H1 (cell line): ENCODE measurements around the gene BBS1. TPM values are rescaled to one million over a fixed set of nuclear protein-coding genes. Genes with fewer than 3 reads are reported as not detected.

ENCODE experiments used
- CTCF ChIA-PET: fragments of 300-600 bp; sonication (Branson Sonifier 250); formaldehyde crosslinking; loops from one replicate; lab custom pipeline; 2021; ENCODE audit not compliant: partially characterized antibody; lab: Charles Lee
- POLR2A ChIA-PET: fragments of 300-600 bp; sonication (Branson Sonifier 250); formaldehyde crosslinking; loops from one replicate; lab custom pipeline; 2021; ENCODE audit warnings: inconsistent platforms; ENCODE audit not compliant: partially characterized antibody; lab: Charles Lee
- DNase-seq, 2 experiments: peaks; one replicate each; pipeline versions ENCODE4 v3.0.0 to v3.0.0-alpha.2; 2010 to 2022; ENCODE audit warnings: low spot score in 2 of 2, low read depth in 1 of 2, mixed read lengths in 1 of 2
- FAIRE-seq: peaks from 2 replicates; lab custom pipeline; 2011; peaks lifted over from hg19 to GRCh38; lab: Jason Lieb, UNC
- H2AFZ ChIP-seq: 2 replicates; pipeline ENCODE4 v1.8.1; 2012; ENCODE audit warnings: low read length, inconsistent platforms
- H2AK5ac ChIP-seq: 2 replicates; pipeline ENCODE4 v1.6.1; 2013; ENCODE audit warnings: low read depth, low read length
- H2BK120ac ChIP-seq: replicated peaks from 2 replicates; pipeline ENCODE3; 2013; ENCODE audit warnings: low read depth, low read length, inconsistent platforms
- H2BK12ac ChIP-seq: 2 replicates; pipeline ENCODE4 v1.6.1; 2013; ENCODE audit warnings: low read depth, low read length
- H2BK15ac ChIP-seq: 2 replicates; pipeline ENCODE4 v1.6.1; 2013; ENCODE audit warnings: low read length
- H2BK20ac ChIP-seq: 2 replicates; pipeline ENCODE4 v1.6.1; 2013; ENCODE audit warnings: low read length
- H2BK5ac ChIP-seq: 2 replicates; pipeline ENCODE4 v1.6.1; 2013; ENCODE audit warnings: low read depth, low read length
- H3K14ac ChIP-seq: 2 replicates; pipeline ENCODE4 v1.6.1; 2013; ENCODE audit warnings: inconsistent platforms; ENCODE audit not compliant: insufficient read length
- H3K18ac ChIP-seq: 2 replicates; pipeline ENCODE4 v1.6.1; 2013; ENCODE audit warnings: low read length; ENCODE audit errors: extremely low read depth
- H3K23ac ChIP-seq: 2 replicates; pipeline ENCODE4 v1.6.1; 2013; ENCODE audit warnings: inconsistent platforms; ENCODE audit not compliant: insufficient read length
- H3K23me2 ChIP-seq: 2 replicates; pipeline ENCODE4 v1.6.1; 2013; ENCODE audit warnings: low read depth, low read length
- H3K27ac ChIP-seq: 2 replicates; pipeline ENCODE4 v1.6.1; 2011; ENCODE audit warnings: low read depth, low read length, inconsistent platforms
- H3K27me3 ChIP-seq, 4 experiments: replicated peaks in 1 of 4; 1 replicate in 1 of 4; 2 replicates in 3 of 4; pipeline versions ENCODE4 v1.6.1 to v1.8.1; 2011 to 2013; ENCODE audit warnings: low read length in 3 of 4, mild to moderate bottlenecking in 3 of 4, inconsistent platforms in 2 of 4, mixed read lengths in 2 of 4, moderate library complexity in 1 of 4; ENCODE audit not compliant: control insufficient read depth in 3 of 4, insufficient read depth in 3 of 4; ENCODE audit errors: extremely low read depth in 1 of 4
- H3K36me3 ChIP-seq, 4 experiments: 2 replicates each; pipeline versions ENCODE4 v1.6.1 to v1.8.1; 2011 to 2013; ENCODE audit warnings: mild to moderate bottlenecking in 4 of 4, low read length in 3 of 4, moderate library complexity in 2 of 4, control low read depth in 1 of 4, inconsistent platforms in 1 of 4; ENCODE audit not compliant: insufficient read depth in 4 of 4, control insufficient read depth in 2 of 4
- H3K4ac ChIP-seq: replicated peaks from 2 replicates; pipeline ENCODE3; 2013; ENCODE audit warnings: low read length, low read depth, mixed read lengths, inconsistent platforms; ENCODE audit not compliant: insufficient read length
- H3K4me1 ChIP-seq, 4 experiments: replicated peaks in 1 of 4; 1 replicate in 1 of 4; 2 replicates in 3 of 4; pipeline versions ENCODE4 v1.6.1 to v1.8.1; 2011 to 2013; ENCODE audit warnings: low read length in 3 of 4, inconsistent platforms in 2 of 4, mixed read lengths in 1 of 4; ENCODE audit not compliant: insufficient read depth in 4 of 4, control insufficient read depth in 3 of 4
- H3K4me2 ChIP-seq, 2 experiments: 2 replicates each; pipeline versions ENCODE4 v1.6.1 to v1.8.1; 2011 to 2013; ENCODE audit warnings: low read depth in 2 of 2, low read length in 2 of 2, control low read depth in 1 of 2, inconsistent platforms in 1 of 2, mild to moderate bottlenecking in 1 of 2; ENCODE audit not compliant: insufficient read depth in 1 of 2
- H3K4me3 ChIP-seq, 4 experiments: fragments of 200-600, 300-600 bp in 1 of 4; sonication (generic), shearing (Covaris generic), sonication (Bioruptor Twin) in 1 of 4; 2 replicates each; pipeline versions ENCODE4 v1.5.1 to v1.8.1; 2011 to 2016; ENCODE audit warnings: low read length in 4 of 4, low read depth in 3 of 4, control low read depth in 2 of 4, inconsistent platforms in 2 of 4, mild to moderate bottlenecking in 2 of 4, mixed read lengths in 1 of 4, moderate library complexity in 1 of 4; ENCODE audit not compliant: insufficient read depth in 2 of 4; ENCODE audit errors: extremely low read depth in 1 of 4
- H3K56ac ChIP-seq: replicated peaks from 2 replicates; pipeline ENCODE3; 2013; ENCODE audit warnings: low read depth, mild to moderate bottlenecking, mixed read lengths, low read length, inconsistent platforms; ENCODE audit not compliant: insufficient read length
- H3K79me1 ChIP-seq: 2 replicates; pipeline ENCODE4 v1.6.1; 2013; ENCODE audit warnings: low read depth, low read length, control low read depth
- H3K79me2 ChIP-seq, 2 experiments: 2 replicates each; pipeline versions ENCODE4 v1.6.1 to v1.8.1; 2012 to 2013; ENCODE audit warnings: low read length in 2 of 2, mild to moderate bottlenecking in 2 of 2, inconsistent platforms in 1 of 2; ENCODE audit not compliant: insufficient read depth in 2 of 2, control insufficient read depth in 1 of 2
- H3K9ac ChIP-seq, 4 experiments: replicated peaks in 1 of 4; 1 replicate in 1 of 4; 2 replicates in 3 of 4; pipeline versions ENCODE4 v1.6.1 to v1.8.1; 2011 to 2013; ENCODE audit warnings: low read depth in 3 of 4, low read length in 3 of 4, control low read depth in 2 of 4, mild to moderate bottlenecking in 2 of 4, moderate library complexity in 2 of 4, inconsistent platforms in 1 of 4; ENCODE audit errors: extremely low read depth in 1 of 4
- H3K9me3 ChIP-seq, 2 experiments: 2 replicates each; pipeline versions ENCODE4 v1.6.1 to v1.8.1; 2012 to 2013; ENCODE audit warnings: mild to moderate bottlenecking in 2 of 2, moderate library complexity in 2 of 2, control low read depth in 1 of 2, inconsistent platforms in 1 of 2, low read depth in 1 of 2, low read length in 1 of 2, mixed read lengths in 1 of 2; ENCODE audit not compliant: insufficient read depth in 2 of 2
- H4K20me1 ChIP-seq, 2 experiments: replicated peaks in 1 of 2; 2 replicates each; pipeline versions ENCODE3 to v1.8.1; 2011 to 2013; ENCODE audit warnings: inconsistent platforms in 2 of 2, low read length in 2 of 2, mild to moderate bottlenecking in 1 of 2; ENCODE audit not compliant: insufficient read depth in 2 of 2, control insufficient read depth in 1 of 2
- H4K5ac ChIP-seq: 2 replicates; pipeline ENCODE4 v1.6.1; 2013; ENCODE audit warnings: low read length, low read depth, mixed read lengths, inconsistent platforms; ENCODE audit not compliant: insufficient read length
- H4K8ac ChIP-seq: 2 replicates; pipeline ENCODE4 v1.8.0; 2013; ENCODE audit warnings: mild to moderate bottlenecking, moderate library complexity, low read length, inconsistent platforms; ENCODE audit not compliant: insufficient read depth; ENCODE audit errors: extremely low read depth
- H4K91ac ChIP-seq: replicated peaks from 2 replicates; pipeline ENCODE3; 2013; ENCODE audit warnings: low read length, mixed read lengths, inconsistent platforms; ENCODE audit not compliant: insufficient read length
- BACH1 ChIP-seq: IDR thresholded peaks from 2 replicates; pipeline ENCODE4 v1.6.1; 2012; ENCODE audit warnings: low read length, improper control_type of control experiment
- HDAC6 ChIP-seq: IDR thresholded peaks from one replicate; pipeline ENCODE4 v1.7.1; 2012; ENCODE audit warnings: low read depth, mild to moderate bottlenecking, inconsistent platforms, low read length, moderate library complexity
- JUND ChIP-seq: IDR thresholded peaks from 2 replicates; pipeline ENCODE4 v1.6.1; 2011; ENCODE audit warnings: mild to moderate bottlenecking, improper control_type of control experiment, low read length
- SIX5 ChIP-seq: IDR thresholded peaks from 2 replicates; pipeline ENCODE4 v1.6.1; 2011; ENCODE audit warnings: mild to moderate bottlenecking, low read depth, low read length
- SP4 ChIP-seq: IDR thresholded peaks from 2 replicates; pipeline ENCODE4 v1.6.1; 2012; ENCODE audit warnings: low read length, inconsistent platforms
- SUZ12 ChIP-seq: fragments of 200-600 bp; sonication (generic); IDR thresholded peaks from 2 replicates; pipeline ENCODE4 v1.6.1; 2012; ENCODE audit warnings: mild to moderate bottlenecking, inconsistent platforms, low read length, moderate library complexity, mixed read lengths
- TAF1 ChIP-seq: IDR thresholded peaks from 2 replicates; pipeline ENCODE4 v1.6.1; 2011; ENCODE audit warnings: mild to moderate bottlenecking, low read depth, low read length
- WGBS, 2 experiments: shearing (Covaris generic) in 1 of 2; methylation state at CpG; one replicate each; pipeline versions ENCODE4 v1.1.6 to v1.1.7; 2013 to 2015; ENCODE audit warnings: low lambda C conversion rate in 2 of 2, mixed read lengths in 2 of 2, inconsistent platforms in 1 of 2, low coverage in 1 of 2, missing lambda C conversion rate in 1 of 2; ENCODE audit not compliant: insufficient replicate concordance in 2 of 2, insufficient coverage in 1 of 2, insufficient read length in 1 of 2; ENCODE audit errors: extremely low coverage in 1 of 2, missing lambda C conversion rate in 1 of 2; 5-methylcytosine and 5-hydroxymethylcytosine counted together
- polyA plus RNA-seq, 7 experiments: library from polyadenylated mRNA; depleted of rRNA in 3 of 7; stranded (reverse) in 5 of 7; unstranded in 2 of 7; fragments of >200 nt in 5 of 7; fragments of 200-250 nt in 2 of 7; gene quantifications; 1 replicate in 5 of 7; 2 replicates in 1 of 7; 4 replicates in 1 of 7; pipeline versions ENCODE4 v1.2.1 to v1.2.3, GENCODE V29; 2011 to 2013; ENCODE audit warnings: missing spikeins in 2 of 7, mixed read lengths in 2 of 7
- total RNA-seq: library from RNA; stranded (reverse); fragmentation: NEBNext Ultra II Directional; extraction: Animal tissue kit (Norgen Biotek cat#: 25700); gene quantifications from 2 replicates; pipeline ENCODE4 v1.2.1, GENCODE V29; 2021

BBS1 gene
- total and polyA plus RNA-seq, 2 of the 8 experiments (the other 6 are each of a cell fraction or from before 2014, with no cell fraction given): 19.1 to 19.5 TPM

DNA sequence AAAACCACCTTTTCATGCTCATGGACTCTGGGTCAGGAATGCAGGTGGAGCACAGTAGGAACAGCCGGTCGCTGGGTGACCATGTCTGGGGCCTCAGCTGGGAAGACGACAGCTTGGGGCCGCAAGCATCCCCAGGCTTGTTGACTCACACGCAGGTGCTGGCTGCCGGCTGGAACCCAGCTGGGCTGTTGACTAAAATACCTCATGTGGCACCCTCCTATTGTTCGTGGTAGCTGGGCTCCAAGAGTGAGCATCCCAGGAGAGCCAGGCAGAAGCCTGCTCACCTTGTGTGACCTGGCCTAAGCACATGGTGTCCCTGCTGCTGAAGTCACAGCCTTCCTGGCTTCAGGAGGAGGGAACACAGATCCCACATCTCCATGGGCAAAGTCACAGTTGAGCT lies 20.8 kb upstream of the BBS1 start:
- Histone ChIP-seq H2AK5ac (no peak overlapping the region), H3K23ac (no peak overlapping the region), H3K79me1 (no peaks in the 10 kb centered on the region), H4K20me1 (no peaks in the 10 kb centered on the region), H2BK120ac (no peak overlapping the region), H3K56ac (no peak overlapping the region), H2BK5ac (no peak overlapping the region; the same call in 1 of the 2 replicates), H3K4ac (no peak overlapping the region), H3K4me1 (peaks cover 0 to 12% (median 5%) of the 10 kb centered on the region in 4 experiments; a peak in 4 of 7 replicates), H3K27me3 (no peaks in the 10 kb centered on the region), H3K27ac (no peak overlapping the region), H2BK20ac (no peak overlapping the region), H4K91ac (no peak overlapping the region), H3K4me3 (no peak overlapping the region), H4K8ac (no peak overlapping the region), H3K23me2 (no peaks in the 10 kb centered on the region), H3K14ac (no peak overlapping the region), H3K9ac (no peak overlapping the region), H2AFZ (no peak overlapping the region), H3K36me3 (peaks cover 0 to 18% (median 8%) of the 10 kb centered on the region in 4 experiments; a peak in 4 of 8 replicates), H3K18ac (no peak overlapping the region), H4K5ac (no peak overlapping the region), H3K79me2 (no peaks in the 10 kb centered on the region), H3K4me2 (no peak overlapping the region), H3K9me3 (no peaks in the 10 kb centered on the region), H2BK15ac (no peak overlapping the region), H2BK12ac (no peak overlapping the region)
- CTCF ChIA-PET: interaction anchor here (0.6 to 4.5 kb wide), 12 partner anchors 9 to 343 kb away, joined by 3 to 23 read pairs (median 4); partner anchors contain the start of genes DPP3 and RBM4B
- POLR2A ChIA-PET: interaction anchor here (1.4 to 4.6 kb wide), 2 partner anchors 10 to 185 kb away, joined by 5 to 37 read pairs; partner anchors contain the start of gene DPP3
- no peak for DNase-seq
- 85% methylated on average over 7 of the region's 7 CpGs; no CpG with 5 or more reads in 1 of the 2 experiments for WGBS, 2 experiments
- no peak for FAIRE-seq
- TF ChIP-seq HDAC6 (no peak), BACH1 (no peak), SIX5 (no peak), SUZ12 (no peak), SP4 (no peak), JUND (no peak), TAF1 (no peak)
